Measurements from ENCODE around the gene PIGU.
A peak's percentile ranks its signal among the peaks of the same experiment; 100 is the strongest.

Gene PIGU

GRCh38 chr20:34607066-34607465 lies 69.8 kb downstream of the PIGU start:
- no peak for TF ChIP-seq Cebpa-rat (IDR thresholded peaks at IDR 0.05)

GRCh38 chr20:34604980-34605788 lies 71.7 kb downstream of the PIGU start:
- Histone ChIP-seq H4K20me1 (no peaks in the 10 kb centered on the region), H3K27ac (no peak overlapping the region), H3K36me3 (peaks cover 0 to 43% (median 16%) of the 10 kb centered on the region in 11 experiments; a peak in 17 of 22 replicates), H3K4me3 (no peak overlapping the region), H3K4me1 (peaks cover 14 to 24% (median 19%) of the 10 kb centered on the region in 10 experiments), H3K4me2 (peak overlapping the region in 5 of 11 experiments; percentile 1 to 42 (median 16); a peak in 5 of 22 replicates), H3K9ac (no peak overlapping the region), H3K9me3 (replicated peaks in 1 of 11) (peaks cover 0 to 12% (median 9%) of the 10 kb centered on the region in 11 experiments; a peak in 11 of 22 replicates), H3K27me3 (no peaks in the 10 kb centered on the region)
- no peak for TF ChIP-seq Cebpa-rat (IDR thresholded peaks at IDR 0.05)

More at GRCh38 chr20:34607066-34607465, 69.8 kb downstream of the PIGU start:
- no peak overlapping the region for H3K27ac ChIP-seq
- no peaks in the 10 kb centered on the region for H3K27me3 ChIP-seq
- H4K20me1 ChIP-seq: no peaks in the 10 kb centered on the region
- peaks cover 2 to 45% (median 22%) of the 10 kb centered on the region in 11 experiments; a peak in 19 of 22 replicates for H3K36me3 ChIP-seq
- peaks cover 5 to 25% (median 15%) of the 10 kb centered on the region in 11 experiments; a peak in 21 of 22 replicates for H3K9me3 ChIP-seq (replicated peaks in 1 of 11)
- peaks cover 11 to 25% (median 22%) of the 10 kb centered on the region in 10 experiments for H3K4me1 ChIP-seq
- no peak overlapping the region for H3K4me2 ChIP-seq
- no peak overlapping the region for H3K9ac ChIP-seq
- H3K4me3 ChIP-seq: no peak overlapping the region

GRCh38 chr20:34600892-34601653 lies 75.8 kb downstream of the PIGU start:
- Histone ChIP-seq H4K20me1 (no peaks in the 10 kb centered on the region), H3K27me3 (no peaks in the 10 kb centered on the region), H3K4me2 (no peak overlapping the region), H3K4me1 (peaks cover 4 to 14% (median 9%) of the 10 kb centered on the region in 10 experiments; a peak in 14 of 20 replicates), H3K9me3 (replicated peaks in 1 of 11) (no peaks in the 10 kb centered on the region), H3K9ac (no peak overlapping the region), H3K4me3 (no peak overlapping the region), H3K27ac (no peak overlapping the region), H3K36me3 (peaks cover 0 to 18% (median 9%) of the 10 kb centered on the region in 11 experiments; a peak in 5 of 22 replicates)
- no peak for TF ChIP-seq Cebpa-rat (IDR thresholded peaks at IDR 0.05)

- Histone ChIP-seq H3K9ac (no peak overlapping the region), H3K27ac (no peak overlapping the region), H3K36me3 (peaks cover 0 to 9% (median 0%) of the 10 kb centered on the region in 11 experiments; a peak in 5 of 22 replicates), H3K4me2 (no peak overlapping the region), H4K20me1 (no peaks in the 10 kb centered on the region), H3K4me3 (no peak overlapping the region), H3K9me3 (replicated peaks in 1 of 11) (no peaks in the 10 kb centered on the region), H3K27me3 (no peaks in the 10 kb centered on the region), H3K4me1 (peaks cover 0 to 5% (median 0%) of the 10 kb centered on the region in 10 experiments; a peak in 3 of 20 replicates)
- no peak for TF ChIP-seq Cebpa-rat (IDR thresholded peaks at IDR 0.05)
These were observed 81.3 kb downstream of the PIGU start for GRCh38 chr20:34595377-34596184.

- H3K4me3 ChIP-seq: no peak overlapping the region
- H3K9ac ChIP-seq: no peak overlapping the region
- H3K27ac ChIP-seq: no peak overlapping the region
- H3K27me3 ChIP-seq: no peaks in the 10 kb centered on the region
- no peaks in the 10 kb centered on the region for H3K9me3 ChIP-seq (replicated peaks in 1 of 11)
- peaks cover 0 to 23% (median 13%) of the 10 kb centered on the region in 10 experiments; a peak in 14 of 20 replicates for H3K4me1 ChIP-seq
- H4K20me1 ChIP-seq: no peaks in the 10 kb centered on the region
- H3K36me3 ChIP-seq: peaks cover 20 to 70% (median 52%) of the 10 kb centered on the region in 11 experiments
- H3K4me2 ChIP-seq: no peak overlapping the region
- TF ChIP-seq Cebpa-rat (IDR thresholded peaks at IDR 0.05): no peak
These were observed 90.3 kb downstream of the PIGU start for GRCh38 chr20:34586488-34587163.

GRCh38 chr20:34585019-34585418 lies 91.9 kb downstream of the PIGU start:
- H3K4me1 ChIP-seq: peaks cover 8 to 39% (median 25%) of the 10 kb centered on the region in 10 experiments; a peak in 19 of 20 replicates
- no peak overlapping the region for H3K4me3 ChIP-seq
- no peak overlapping the region for H3K27ac ChIP-seq
- H3K27me3 ChIP-seq: no peaks in the 10 kb centered on the region
- H3K36me3 ChIP-seq: peaks cover 20 to 86% (median 65%) of the 10 kb centered on the region in 11 experiments
- no peaks in the 10 kb centered on the region for H4K20me1 ChIP-seq
- H3K4me2 ChIP-seq: no peak overlapping the region
- no peaks in the 10 kb centered on the region for H3K9me3 ChIP-seq (replicated peaks in 1 of 11)
- TF ChIP-seq Cebpa-rat (IDR thresholded peaks at IDR 0.05): no peak
- no peak overlapping the region for H3K9ac ChIP-seq

GRCh38 chr20:34583544-34583943 lies 93.3 kb downstream of the PIGU start:
- no peak for TF ChIP-seq Cebpa-rat (IDR thresholded peaks at IDR 0.05)
- no peaks in the 10 kb centered on the region for H3K9me3 ChIP-seq (replicated peaks in 1 of 11)
- H3K4me2 ChIP-seq: peak overlapping the region in 1 of 11 experiments; percentile 9; a peak in 1 of 22 replicates
- H3K9ac ChIP-seq: no peak overlapping the region
- H3K36me3 ChIP-seq: peaks cover 20 to 99% (median 75%) of the 10 kb centered on the region in 11 experiments
- H3K27ac ChIP-seq: no peak overlapping the region
- no peaks in the 10 kb centered on the region for H3K27me3 ChIP-seq
- H3K4me1 ChIP-seq: peaks cover 11 to 53% (median 36%) of the 10 kb centered on the region in 10 experiments; a peak in 19 of 20 replicates
- H4K20me1 ChIP-seq: no peaks in the 10 kb centered on the region
- H3K4me3 ChIP-seq: no peak overlapping the region

- Histone ChIP-seq H3K9me3 (replicated peaks in 1 of 11) (no peaks in the 10 kb centered on the region), H3K36me3 (peaks cover 20 to 94% (median 70%) of the 10 kb centered on the region in 11 experiments), H4K20me1 (no peaks in the 10 kb centered on the region), H3K27ac (no peak overlapping the region), H3K9ac (no peak overlapping the region), H3K4me3 (no peak overlapping the region), H3K27me3 (no peaks in the 10 kb centered on the region), H3K4me1 (peaks cover 16 to 60% (median 42%) of the 10 kb centered on the region in 10 experiments; a peak in 19 of 20 replicates), H3K4me2 (peak overlapping the region in 2 of 11 experiments; percentile 65 to 69; a peak in 2 of 22 replicates)
- no peak for TF ChIP-seq Cebpa-rat (IDR thresholded peaks at IDR 0.05)
These were observed 94.0 kb downstream of the PIGU start for GRCh38 chr20:34582911-34583310.
